SK-N-MC (cell line): ENCODE results near the gene CCDC34.

Experiments used
- EZH2 ChIP-seq: fragments of 200-600 bp; sonication (generic); IDR thresholded peaks from one replicate; pipeline ENCODE4 v1.6.1; 2017; ENCODE audit warnings: antibody characterized with exemption
- FOXP2 ChIP-seq: optimal IDR thresholded peaks from 2 replicates; pipeline ENCODE3; 2011; ENCODE audit warnings: mild to moderate bottlenecking, moderate library complexity; ENCODE audit not compliant: insufficient read depth; ENCODE audit errors: extremely low read length, control extremely low read depth
- POLR2AphosphoS5 ChIP-seq: IDR thresholded peaks from 2 replicates; pipeline ENCODE4 v1.6.1; 2012; ENCODE audit warnings: mild to moderate bottlenecking, low read depth, low read length, borderline replicate concordance

DNA sequence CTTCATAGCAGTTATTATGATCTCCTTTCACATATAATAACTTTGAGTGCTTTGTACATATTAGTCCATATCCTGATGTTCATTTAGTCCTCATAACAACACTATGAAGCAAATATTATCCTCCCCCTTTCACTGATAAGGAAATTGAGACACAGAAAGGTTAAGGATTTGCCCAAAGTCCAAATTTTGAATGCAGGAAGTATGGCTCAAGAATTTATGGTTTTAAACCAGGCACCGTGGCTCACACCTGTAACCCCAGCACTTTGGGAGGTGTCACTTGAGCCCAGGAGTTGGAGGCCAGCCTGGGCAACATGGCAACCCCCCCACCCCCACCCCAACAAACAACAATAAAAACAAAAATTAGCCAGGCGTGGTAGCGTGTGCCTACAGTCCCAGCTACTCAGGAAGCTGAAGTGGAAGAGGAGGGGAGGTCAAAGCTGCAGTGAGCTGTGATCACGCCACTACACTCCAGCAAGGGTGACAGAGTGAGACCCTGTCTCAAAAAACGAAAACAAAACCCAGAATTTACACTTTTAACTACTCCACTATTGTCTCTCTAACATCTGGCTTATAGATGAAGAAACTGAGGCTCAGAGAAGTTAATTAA lies 8.6 kb downstream of the CCDC34 start:
- TF ChIP-seq POLR2AphosphoS5 (no peak), EZH2 (no peak), FOXP2 (no peak)
